Esophagus squamous epithelium (tissue), 5 donors: ENCODE results near the gene PRPS1. TPM values are rescaled to one million over a fixed set of nuclear protein-coding genes. Genes with fewer than 3 reads are reported as not detected.

Source experiments
- DNase-seq: peaks from one replicate; lab custom pipeline; 2025; lab: John Stamatoyannopoulos, UW
- H3K27ac ChIP-seq, 4 donors: fragments of 200-600 bp; sonication (generic); one replicate each; pipeline ENCODE4 v1.5.1; 2016 to 2019; ENCODE audit warnings: mild to moderate bottlenecking in 1 of 4
- H3K27me3 ChIP-seq, 4 donors: fragments of 200-600 bp; sonication (generic); 1 replicate in 3 of 4; 2 replicates in 1 of 4; pipeline versions ENCODE4 v1.5.1 to v1.6.0; 2017 to 2021; ENCODE audit warnings: antibody characterized with exemption in 1 of 4
- H3K36me3 ChIP-seq, 3 donors: fragments of 200-600 bp; sonication (generic); one replicate each; pipeline ENCODE4 v1.5.1; 2016 to 2019
- H3K4me1 ChIP-seq, 3 donors: fragments of 200-600 bp; sonication (generic); one replicate each; pipeline ENCODE4 v1.5.1; 2017 to 2019
- H3K4me3 ChIP-seq, 4 donors: fragments of 200-600 bp; sonication (generic); 1 replicate in 3 of 4; 2 replicates in 1 of 4; pipeline ENCODE4 v1.5.1; 2016 to 2019; ENCODE audit warnings: mild to moderate bottlenecking in 2 of 4, moderate library complexity in 1 of 4
- H3K9me3 ChIP-seq, 3 donors: fragments of 200-600 bp; sonication (generic); one replicate each; pipeline ENCODE4 v1.5.1; 2016 to 2019
- POLR2A ChIP-seq, 4 donors: fragments of 450-650 bp; IDR thresholded peaks; one replicate each; pipeline ENCODE4 v1.6.1; 2017; ENCODE audit warnings: antibody characterized with exemption in 4 of 4, mild to moderate bottlenecking in 4 of 4, moderate library complexity in 3 of 4
- WGBS, 2 donors: methylation state at CpG; one replicate each; pipeline ENCODE4 v1.1.5; 2018; 5-methylcytosine and 5-hydroxymethylcytosine counted together
- intact Hi-C: fragments of 100-400 bp; cut with DNase I; formaldehyde crosslinking; loops from one replicate; pipeline ENCODE4 v1.15.0; 2022
- total RNA-seq, 4 donors: library from RNA; depleted of rRNA; stranded (reverse); fragments of >200 nt; gene quantifications; one replicate each; pipeline ENCODE4 v1.1.0, GENCODE V29; 2016
- TF ChIP-seq, protein P1 (sequence below), 6 experiments: fragments of 450-650 bp in 4 of 6; fragments of 200-600 bp in 2 of 6; sonication (generic) in 2 of 6; IDR thresholded peaks; one replicate each; pipeline ENCODE4 v1.5.1; 2016 to 2019; ENCODE audit warnings: antibody characterized with exemption in 6 of 6, mild to moderate bottlenecking in 4 of 6, moderate library complexity in 4 of 6
- donor health status: DM: yes; HTN: yes; CAD: no.

The PRPS1 gene
- total RNA-seq, 4 donors from 2014 or later: 9.1 to 18.1 (median 16.5) TPM

DNA sequence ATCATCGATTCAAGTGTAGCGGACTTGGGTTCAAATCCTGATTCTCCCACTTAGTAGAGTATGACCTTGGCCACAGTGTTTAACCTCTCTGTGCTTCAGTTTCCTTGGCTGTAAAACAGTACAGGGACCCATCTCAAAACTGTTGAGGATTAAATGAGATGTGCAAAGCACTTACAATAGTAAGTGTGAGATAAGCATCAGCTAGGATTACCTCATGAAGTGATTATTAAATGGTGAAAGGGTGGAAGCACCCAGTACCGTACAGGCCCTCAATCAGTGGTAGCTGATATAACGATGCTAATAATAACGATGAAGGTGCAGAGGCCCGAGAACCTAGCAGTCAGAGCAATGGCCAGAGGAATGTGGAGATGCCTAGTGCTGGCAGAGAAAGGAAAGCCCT lies 45.1 kb downstream of the PRPS1 start:
- Histone ChIP-seq H3K27me3 (no peaks in the 10 kb centered on the region), H3K36me3 (no peaks in the 10 kb centered on the region), H3K4me1 (peaks cover 0 to 59% (median 10%) of the 10 kb centered on the region in 3 donors), H3K4me3 (peak overlapping the region in 2 of 4 donors; percentile 55 to 70), H3K9me3 (no peaks in the 10 kb centered on the region), H3K27ac (peak overlapping the region; percentile 91 to 98 (median 92))
- 43 to 44% methylated on average over 4 of the region's 6 CpGs for WGBS, 2 donors
- no peak for DNase-seq
- intact Hi-C loops: no loop called here
- TF ChIP-seq, protein P1, sequence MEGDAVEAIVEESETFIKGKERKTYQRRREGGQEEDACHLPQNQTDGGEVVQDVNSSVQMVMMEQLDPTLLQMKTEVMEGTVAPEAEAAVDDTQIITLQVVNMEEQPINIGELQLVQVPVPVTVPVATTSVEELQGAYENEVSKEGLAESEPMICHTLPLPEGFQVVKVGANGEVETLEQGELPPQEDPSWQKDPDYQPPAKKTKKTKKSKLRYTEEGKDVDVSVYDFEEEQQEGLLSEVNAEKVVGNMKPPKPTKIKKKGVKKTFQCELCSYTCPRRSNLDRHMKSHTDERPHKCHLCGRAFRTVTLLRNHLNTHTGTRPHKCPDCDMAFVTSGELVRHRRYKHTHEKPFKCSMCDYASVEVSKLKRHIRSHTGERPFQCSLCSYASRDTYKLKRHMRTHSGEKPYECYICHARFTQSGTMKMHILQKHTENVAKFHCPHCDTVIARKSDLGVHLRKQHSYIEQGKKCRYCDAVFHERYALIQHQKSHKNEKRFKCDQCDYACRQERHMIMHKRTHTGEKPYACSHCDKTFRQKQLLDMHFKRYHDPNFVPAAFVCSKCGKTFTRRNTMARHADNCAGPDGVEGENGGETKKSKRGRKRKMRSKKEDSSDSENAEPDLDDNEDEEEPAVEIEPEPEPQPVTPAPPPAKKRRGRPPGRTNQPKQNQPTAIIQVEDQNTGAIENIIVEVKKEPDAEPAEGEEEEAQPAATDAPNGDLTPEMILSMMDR (IDR thresholded peaks at IDR 0.05): no peak
- no peak for TF ChIP-seq POLR2A (IDR thresholded peaks at IDR 0.05)

DNA sequence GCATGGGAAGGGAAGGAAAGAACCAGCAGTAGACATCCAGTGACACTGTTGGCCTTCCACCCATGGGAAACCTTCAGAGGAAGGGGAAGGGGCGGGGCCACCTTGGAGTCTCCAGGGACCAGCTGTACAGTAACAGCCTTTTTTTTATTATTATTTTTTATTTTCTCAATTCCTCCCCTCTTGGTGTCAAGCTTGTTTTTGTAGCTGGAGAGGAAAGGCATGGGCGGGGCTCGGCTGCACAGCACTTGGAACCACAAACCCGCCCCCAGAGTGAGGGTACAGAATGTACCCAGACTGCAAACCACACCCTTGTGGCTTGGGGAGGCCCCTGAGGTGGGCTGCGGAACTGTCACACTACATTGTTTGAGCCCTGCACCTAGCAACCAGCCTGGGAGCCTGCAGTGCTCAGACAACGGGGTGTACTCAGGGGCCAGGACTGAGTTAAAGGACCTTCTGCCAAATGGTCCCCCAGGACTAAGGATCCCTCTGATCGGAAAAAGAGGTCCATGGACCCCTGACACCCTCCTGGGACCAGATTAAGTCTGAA lies 45.7 kb downstream of the PRPS1 start:
- H3K9me3 ChIP-seq: no peaks in the 10 kb centered on the region
- WGBS, 2 donors: 20 to 23% methylated on average over 4 to 6 of the region's 7 CpGs
- intact Hi-C loops: no loop called here
- H3K36me3 ChIP-seq: no peaks in the 10 kb centered on the region
- TF ChIP-seq POLR2A (IDR thresholded peaks at IDR 0.05): peak in 2 of 4 donors; percentile 32 to 44
- TF ChIP-seq, protein P1 (IDR thresholded peaks at IDR 0.05): peak in 2 of 6 experiments; percentile 29 to 35
- peak overlapping the region; percentile 91 to 98 (median 92) for H3K27ac ChIP-seq
- peak overlapping the region in 3 of 4 donors; percentile 55 to 70 (median 57) for H3K4me3 ChIP-seq
- H3K27me3 ChIP-seq: no peaks in the 10 kb centered on the region
- peaks cover 0 to 64% (median 15%) of the 10 kb centered on the region in 3 donors for H3K4me1 ChIP-seq
- DNase-seq: peak; percentile 86

DNA sequence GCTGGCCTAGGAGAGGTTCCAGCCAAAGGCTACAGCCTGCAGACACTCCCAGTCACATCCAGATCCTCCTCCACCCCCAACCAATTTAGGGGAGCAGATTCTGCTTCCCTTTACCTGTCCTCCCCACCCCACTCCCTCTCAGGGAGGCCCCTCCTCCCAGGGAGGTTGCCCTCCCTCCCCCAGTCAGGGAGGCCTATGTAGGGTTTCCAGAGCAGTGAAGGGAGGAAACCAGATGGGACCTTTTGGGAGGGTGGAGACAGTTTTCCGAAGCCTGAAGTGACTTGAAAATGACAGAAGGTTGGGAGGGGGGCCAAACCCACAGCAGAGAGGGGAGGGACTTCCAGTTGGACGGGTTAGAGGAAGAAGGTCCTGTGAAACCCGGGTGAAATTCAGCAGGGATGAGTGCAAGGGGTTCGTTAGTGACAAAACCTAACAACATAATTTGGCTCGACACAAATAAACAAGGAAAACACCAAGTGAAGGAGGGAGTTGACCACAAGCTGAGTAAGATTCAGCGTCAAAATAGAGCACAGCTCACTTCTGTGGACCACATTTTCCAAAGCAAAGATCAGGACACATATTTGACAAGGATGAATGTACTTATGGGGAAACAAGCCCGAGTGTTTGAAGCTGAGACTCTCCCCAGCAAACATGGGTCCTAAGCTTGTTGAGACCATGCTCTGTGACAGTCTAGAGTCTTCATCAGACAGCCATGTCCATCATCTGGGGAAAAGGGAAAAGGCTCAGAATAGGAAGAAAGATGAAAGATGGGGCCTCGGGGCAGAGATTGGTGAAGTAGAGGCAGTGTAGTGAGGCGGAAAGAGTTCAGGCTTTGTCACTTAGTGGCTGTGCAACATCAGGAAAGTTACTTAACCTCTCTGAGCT lies 46.4 kb downstream of the PRPS1 start:
- Histone ChIP-seq H3K27ac (peak overlapping the region; percentile 91 to 98 (median 92)), H3K36me3 (no peaks in the 10 kb centered on the region), H3K4me1 (peaks cover 0 to 71% (median 22%) of the 10 kb centered on the region in 3 donors), H3K9me3 (no peaks in the 10 kb centered on the region), H3K27me3 (no peaks in the 10 kb centered on the region), H3K4me3 (peak overlapping the region; percentile 41 to 70 (median 56))
- DNase-seq: peak; percentile 20
- 16 to 24% methylated on average over 7 to 9 of the region's 9 CpGs for WGBS, 2 donors
- intact Hi-C loops: loop anchor here (5.0 kb wide), 1 partner anchor 38 kb away; no protein-coding TSS in a partner anchor
- TF ChIP-seq POLR2A (IDR thresholded peaks at IDR 0.05): peak in 1 of 4 donors; percentile 44
- TF ChIP-seq, protein P1 (IDR thresholded peaks at IDR 0.05): no peak

DNA sequence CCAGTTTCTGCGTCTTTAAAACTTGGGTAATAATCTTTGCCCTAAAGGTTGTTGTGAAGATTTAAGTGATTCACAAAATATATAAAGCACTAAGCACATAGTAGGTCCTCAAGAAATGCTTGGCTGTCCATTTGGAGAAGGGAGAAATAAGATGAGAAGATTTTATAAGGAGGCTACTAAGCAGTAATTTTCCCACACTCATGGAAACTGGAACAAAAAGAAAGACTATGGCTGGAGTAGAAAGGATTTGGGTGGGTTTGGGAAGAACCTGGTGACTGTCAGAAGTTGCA lies 47.0 kb downstream of the PRPS1 start:
- Histone ChIP-seq H3K36me3 (no peaks in the 10 kb centered on the region), H3K4me1 (peaks cover 0 to 72% (median 28%) of the 10 kb centered on the region in 3 donors), H3K9me3 (no peaks in the 10 kb centered on the region), H3K27ac (peak overlapping the region; percentile 91 to 98 (median 92)), H3K27me3 (no peaks in the 10 kb centered on the region), H3K4me3 (peak overlapping the region; percentile 41 to 70 (median 56))
- 62 to 69% methylated on average over 1 of the region's 1 CpG for WGBS, 2 donors
- no peak for DNase-seq
- intact Hi-C loops: loop anchor here (5.0 kb wide), 1 partner anchor 37 kb away; no protein-coding TSS in a partner anchor
- TF ChIP-seq, protein P1 (IDR thresholded peaks at IDR 0.05): no peak
- no peak for TF ChIP-seq POLR2A (IDR thresholded peaks at IDR 0.05)
